NCI-H226 (cell line): ENCODE data around the gene IGF2BP2.
"Not testable (repeated sequence)": the region's sequence is repeated elsewhere in the genome, so short reads cannot be mapped to it uniquely, and the experiment has no call there.

Experiments used
- DNase-seq: peaks from one replicate; pipeline ENCODE4 v3.0.0-alpha.2; 2015

IGF2BP2 gene

DNA sequence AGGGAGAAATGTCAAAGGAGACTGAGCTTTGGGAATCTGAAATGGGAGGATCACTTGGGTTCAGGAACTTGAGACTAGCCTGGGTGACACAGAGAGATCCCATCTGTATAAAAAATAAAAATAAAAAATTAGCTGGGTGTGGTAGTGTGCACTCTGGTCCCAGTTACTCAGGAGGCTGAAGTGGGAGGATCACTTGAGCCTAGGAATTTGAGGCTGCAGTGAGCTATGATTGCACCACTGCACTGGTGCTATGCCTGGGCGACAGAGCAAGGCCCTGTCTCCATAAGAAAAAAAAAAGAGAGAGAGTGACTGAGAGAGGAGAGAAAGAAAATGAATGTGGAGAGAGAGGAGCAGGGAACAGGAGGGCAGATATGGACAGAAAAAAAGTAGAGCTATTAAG lies 165.9 kb downstream of the IGF2BP2 start:
- DNase-seq, result peak; percentile 63

DNA sequence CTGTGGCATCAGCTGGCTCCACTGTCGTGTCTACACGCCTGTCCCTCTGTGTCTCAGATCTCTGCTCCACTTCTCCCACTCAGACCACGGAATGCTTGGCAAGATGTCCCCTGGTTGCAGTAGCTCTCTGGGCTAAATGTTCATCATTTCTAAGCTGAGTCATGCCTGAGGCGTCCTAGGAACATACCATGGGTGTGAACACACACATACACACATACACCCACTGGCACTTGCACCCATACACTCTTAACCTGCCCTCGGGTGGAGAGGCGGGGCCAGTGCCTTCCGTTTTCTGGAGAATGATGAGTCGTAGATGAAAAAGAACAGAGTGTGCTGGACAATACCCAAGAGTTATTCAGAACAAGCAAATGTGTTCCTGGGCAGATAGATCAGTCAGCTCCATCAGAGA lies 166.3 kb downstream of the IGF2BP2 start:
- DNase-seq, result peak; percentile 99

DNA sequence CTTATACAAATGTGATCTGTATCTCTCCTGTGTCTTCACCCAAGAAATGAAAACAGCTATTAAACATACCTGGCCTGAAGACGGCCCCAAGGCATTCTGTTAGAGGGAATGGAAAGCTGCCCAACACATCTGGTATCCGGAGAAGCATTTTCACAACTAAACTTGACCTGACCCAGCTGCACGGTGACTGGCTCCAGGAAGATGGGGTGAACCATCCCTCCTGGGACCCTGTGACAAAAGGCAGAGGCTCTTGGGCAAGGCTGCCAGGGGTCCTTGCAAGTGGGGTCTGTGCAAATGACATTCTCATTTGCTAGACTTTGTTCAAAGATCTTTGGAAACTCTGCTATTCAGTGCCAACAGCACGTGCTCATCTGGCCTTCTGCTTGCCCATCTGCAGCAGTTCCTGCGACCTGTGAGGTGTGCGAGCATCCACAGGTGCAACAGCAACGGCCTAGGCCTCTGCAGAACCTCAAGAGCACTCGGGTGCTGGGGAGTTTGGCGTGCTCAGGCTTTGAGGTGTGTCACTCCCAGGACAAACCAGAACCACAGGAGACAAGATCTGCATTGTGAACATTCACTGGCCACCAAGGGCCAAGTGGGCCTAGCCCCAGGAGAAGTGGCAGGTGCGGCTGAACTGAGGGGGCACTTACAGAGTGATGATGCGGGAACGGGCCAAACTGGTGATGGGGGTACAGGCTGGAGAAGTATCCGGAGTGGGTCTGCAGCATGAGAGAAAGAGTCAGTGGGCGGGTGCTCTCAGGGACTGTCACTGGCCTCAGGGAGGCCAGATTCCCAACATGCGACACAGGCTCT lies 166.9 kb downstream of the IGF2BP2 start:
- DNase-seq, result no peak

DNA sequence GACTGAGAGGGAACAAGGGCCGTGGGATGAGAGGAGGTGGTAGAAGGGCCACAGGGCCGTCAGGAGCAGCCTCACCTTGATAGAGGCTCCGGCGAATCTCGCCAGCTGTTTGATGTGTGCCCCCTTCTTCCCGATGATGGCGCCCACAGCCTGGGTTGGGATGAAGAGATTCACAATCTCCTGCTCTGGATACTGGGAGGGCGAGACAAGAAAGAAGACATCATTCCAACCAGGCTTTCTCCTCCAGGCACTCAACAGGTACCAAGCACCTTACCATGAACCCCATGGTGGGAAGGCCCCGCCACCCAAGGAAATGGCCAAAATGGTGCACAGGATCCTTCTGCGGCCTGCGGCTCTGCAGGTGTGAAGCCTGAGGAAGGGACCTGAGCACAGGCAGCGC lies 167.6 kb downstream of the IGF2BP2 start:
- DNase-seq, result no peak

DNA sequence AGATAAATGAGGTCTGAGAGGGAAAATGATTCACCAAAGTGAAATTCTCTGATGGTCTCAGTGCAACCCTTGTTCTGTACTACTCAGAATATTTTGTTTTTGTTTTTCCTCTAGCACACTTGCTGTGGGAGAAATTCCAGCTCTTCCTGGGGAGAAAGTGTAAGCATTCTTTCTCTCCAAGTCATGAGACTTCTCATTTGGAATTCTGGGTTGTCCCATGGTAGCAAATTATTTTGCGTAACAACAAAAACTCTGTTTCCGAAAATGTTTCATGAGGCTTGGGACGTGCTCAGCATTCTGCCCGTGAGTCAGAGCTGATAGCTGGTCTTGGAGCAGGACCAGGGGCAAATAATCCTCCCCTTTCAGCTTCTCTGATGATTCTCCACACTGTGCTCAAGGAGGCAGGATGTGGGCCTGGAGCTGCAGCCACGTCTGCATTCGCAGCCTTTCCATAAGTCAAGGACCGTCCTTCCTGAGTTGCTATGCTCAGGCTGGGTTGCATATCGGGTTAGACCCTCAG lies 168.5 kb downstream of the IGF2BP2 start:
- peak; percentile 99 for DNase-seq

DNA sequence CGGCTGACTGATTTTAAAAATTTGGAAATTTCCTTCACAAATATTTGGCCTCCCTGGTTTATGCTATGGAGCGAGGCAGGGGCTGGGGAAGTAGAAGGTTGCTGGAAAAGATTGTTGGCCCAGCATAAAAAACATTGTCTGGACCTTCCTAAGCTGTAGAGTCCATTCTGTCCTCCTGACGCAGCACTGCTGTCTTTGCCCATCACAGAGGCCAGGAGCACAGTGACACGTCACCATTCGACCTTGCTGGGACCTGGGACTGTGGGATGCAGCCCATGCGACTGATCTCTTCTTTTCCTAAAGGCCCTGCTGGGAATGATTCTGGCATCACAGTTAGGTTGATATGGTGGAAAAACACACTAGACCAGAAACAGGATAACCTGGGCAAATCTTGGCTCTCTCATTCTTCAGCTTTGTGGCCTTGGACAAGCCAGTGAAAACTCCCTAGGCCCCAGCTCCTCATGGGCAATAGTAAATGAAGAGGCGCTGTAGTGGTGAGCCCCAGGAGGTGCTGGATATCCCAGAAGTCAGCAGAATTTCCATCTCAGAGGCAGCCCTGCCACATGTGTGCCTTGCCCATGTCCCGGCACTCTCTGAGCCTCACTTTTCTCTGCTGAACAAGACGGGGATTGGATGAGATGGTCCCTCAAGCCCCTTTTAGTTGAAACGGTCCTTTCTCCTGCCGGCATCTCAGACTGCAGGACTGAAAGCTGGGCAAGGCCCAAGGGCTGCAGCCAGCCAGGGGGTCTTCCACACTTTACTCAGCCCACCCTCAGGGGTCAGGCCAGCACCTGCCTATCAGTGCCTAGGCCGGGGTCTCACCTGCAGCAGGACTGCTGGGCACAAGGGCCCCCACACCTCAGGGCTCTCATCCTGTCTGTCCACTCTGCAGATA lies 169.2 kb downstream of the IGF2BP2 start:
- no peak for DNase-seq

DNA sequence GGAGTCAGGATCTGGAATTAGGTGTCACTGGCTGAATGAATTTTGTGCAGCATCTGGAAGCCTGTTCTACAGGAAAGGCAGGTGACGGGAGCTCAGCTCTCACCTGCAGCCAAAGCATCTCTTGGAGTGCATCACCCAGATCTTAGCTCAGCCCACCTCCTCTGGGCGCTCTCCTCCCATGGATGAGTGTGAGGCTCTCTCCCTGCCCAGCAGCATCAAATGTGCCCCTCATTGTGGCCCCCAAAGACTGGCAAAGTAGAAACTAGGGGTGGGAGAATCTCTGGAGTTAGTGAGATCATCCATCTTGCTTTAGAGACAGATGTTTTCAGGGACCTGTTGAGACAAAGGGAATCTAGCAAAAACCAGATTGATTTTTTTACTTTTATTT lies 170.1 kb downstream of the IGF2BP2 start:
- no peak for DNase-seq

DNA sequence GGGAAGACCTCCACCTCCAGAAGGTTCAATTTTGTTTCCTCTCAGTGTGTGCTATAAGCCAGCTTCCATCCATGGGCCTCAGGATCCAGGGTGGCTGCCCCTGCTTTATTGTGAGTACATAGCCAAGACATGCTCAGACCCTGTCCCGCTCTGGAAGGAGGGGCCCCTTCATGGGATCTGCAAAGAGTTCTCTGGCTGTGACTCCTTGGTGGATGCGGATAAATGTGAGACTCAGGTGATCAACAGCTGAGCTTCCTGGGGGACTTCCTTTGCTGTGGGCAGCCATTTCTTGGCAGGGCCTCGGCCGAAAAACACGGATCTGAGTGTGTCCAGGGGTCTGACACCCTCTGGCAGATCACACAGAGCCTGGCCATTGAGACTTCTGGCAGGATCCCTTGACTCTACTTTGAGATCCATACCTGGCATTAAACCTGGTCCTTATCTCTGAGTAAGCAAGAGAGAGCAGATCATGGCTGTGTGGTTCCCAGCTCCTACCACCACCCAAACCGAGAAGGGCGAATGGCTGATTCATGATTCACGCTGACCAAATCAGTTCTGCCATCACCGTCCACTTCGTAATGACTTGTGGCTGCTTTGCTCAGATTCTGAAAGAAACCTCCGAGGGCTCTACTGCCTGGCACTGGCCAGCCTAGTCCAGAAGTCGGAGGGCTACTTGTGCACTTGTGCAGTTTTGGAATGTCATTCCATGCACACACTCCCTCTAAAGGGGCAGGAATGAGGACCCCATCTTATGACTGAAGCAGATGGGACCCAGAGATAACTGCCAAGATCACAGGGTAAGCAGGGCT lies 170.7 kb downstream of the IGF2BP2 start:
- peak; percentile 85 for DNase-seq

DNA sequence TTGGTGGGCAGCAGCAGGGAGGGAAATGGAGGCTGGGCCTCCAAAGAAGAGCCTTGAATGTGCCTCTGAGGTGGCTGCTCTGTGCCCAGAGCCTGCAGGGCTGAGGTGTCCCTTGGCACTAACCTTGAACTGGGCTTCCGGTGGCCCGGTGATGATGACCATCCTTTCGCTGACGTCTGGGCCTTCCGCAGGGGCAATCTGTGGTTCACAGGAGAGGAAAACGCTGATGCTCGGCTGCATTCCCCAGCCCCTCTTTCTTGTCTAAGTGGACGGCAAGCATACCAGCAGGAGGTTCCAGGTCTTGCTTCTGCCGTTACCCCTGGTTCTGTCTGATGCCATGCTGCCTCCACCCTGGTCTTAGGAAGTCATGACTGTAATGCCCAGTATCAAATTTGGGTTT lies 172.9 kb downstream of the IGF2BP2 start:
- no peak for DNase-seq

DNA sequence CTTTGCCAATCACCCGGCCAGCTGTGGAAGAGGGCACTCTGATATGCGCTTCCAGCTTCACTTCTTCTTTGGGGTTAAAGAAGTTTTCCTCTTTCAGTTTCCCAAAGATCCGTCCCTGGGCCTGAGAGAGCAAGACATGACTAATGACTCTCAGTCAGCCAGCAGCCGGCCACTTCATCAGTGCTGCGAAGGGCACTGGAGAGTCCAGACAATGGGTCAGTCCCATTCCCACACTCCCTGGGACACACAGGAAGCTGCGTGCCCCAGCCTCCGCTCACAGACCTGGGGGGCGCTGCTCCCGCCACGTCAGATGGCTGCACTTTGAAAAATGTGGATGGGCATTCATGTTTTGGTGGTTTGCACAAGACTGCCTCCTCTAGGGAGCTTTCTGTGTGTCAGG lies 175.4 kb downstream of the IGF2BP2 start:
- no peak for DNase-seq

DNA sequence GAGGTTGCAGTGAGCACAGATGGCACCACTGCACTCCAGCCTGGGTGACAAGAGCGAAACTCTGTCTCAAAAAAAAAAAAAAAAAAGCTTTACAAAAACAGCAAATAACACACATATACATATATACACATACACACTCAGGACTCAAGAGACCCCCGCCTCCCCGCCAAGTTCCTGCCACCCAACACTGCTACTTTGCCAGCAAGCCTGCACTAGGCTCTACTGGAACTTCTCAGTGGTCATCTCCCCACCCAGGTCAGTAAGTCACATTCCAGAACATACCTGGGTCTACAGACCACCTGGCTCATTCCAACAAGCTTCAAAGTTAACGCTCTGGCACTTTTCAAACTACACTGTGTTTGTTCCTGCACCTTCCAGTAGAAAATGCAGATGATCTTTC lies 176.4 kb downstream of the IGF2BP2 start:
- DNase-seq, result no peak

DNA sequence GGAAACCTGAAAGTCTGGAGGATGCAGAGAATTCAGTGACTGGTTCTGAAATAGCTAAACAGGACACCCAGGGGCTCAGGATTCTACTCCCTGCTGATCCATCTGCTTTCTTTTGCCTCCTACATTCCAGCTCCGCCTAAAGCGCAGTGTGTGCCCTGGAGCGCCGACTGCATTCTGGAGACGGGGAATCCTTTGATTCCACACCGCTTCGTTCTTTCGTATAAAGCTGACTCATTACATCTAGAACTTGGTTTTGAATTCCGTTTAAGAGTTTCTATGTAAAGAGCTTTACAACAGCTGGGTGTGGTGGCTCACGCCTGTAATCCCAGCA lies 177.0 kb downstream of the IGF2BP2 start:
- DNase-seq, result no peak

DNA sequence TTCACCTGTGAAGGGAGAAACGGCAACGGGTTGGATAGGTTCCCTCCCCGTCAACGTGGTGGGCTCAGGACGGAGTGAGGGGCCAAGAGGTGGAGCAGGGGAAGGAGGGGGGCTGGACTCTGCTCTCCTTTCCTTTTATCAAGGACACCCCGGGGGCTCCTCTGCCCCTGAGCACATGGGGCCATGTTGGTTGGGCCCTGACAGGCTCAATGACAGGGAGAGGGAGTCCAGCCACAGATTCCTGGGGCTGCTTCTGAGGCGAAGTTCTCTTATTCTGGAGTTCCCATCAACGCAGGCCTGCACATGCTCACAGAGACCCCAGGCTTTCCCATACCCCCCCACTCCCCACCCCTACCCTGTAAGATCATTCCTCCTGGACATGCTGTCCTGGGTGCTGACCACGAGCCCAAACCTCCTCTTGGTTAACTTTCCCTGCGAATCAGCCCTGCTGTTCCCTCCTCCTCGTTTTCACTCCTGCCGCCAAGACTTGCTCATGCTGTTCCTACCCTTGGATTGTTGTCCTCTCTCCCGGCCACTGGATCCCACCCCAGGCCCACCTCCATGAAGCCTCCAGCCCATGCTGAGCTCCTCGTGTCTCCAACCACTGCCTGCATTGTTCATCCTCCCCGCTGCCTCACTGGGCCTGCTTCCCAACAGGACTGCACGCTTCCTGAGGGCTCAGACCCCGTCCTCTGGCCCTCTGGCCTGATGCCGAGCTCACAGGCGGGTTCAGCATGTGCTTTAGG lies 177.5 kb downstream of the IGF2BP2 start:
- DNase-seq, result no peak

DNA sequence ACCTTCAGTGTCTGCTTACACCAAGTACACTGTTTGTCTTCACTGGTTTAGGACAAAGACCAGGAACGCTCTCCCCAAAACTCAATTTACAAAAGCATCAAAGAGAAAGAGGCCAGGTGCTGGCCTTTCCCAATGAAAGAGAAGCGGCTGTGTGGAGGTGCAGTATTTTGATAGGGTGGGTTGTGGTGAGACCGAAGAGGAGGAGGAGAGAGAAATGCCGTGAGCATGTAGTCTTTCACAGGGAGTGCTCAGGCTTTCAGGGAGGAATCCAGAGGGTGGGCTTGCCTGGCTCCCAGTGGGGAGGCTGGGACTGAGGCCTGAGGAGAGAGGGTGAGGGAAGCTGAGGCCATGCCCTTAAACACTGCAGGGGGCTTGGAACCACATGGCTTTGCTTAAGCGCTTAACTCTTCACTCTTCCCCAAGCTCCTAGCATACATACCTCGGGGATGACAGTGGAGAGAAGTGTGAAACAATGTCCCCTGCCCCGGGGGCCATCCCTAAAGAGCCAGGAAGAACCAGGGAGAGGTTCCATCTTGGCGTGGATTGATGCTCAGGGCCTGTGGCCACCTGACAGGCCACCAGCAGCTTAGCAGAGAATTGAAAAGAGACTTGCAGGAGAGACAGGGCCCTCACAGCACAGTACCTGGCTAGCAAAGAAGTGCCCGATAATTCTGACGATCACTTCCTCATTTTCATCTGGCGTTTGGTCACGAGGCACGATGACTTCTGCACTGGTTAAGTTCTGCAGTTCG lies 178.3 kb downstream of the IGF2BP2 start:
- no peak for DNase-seq

DNA sequence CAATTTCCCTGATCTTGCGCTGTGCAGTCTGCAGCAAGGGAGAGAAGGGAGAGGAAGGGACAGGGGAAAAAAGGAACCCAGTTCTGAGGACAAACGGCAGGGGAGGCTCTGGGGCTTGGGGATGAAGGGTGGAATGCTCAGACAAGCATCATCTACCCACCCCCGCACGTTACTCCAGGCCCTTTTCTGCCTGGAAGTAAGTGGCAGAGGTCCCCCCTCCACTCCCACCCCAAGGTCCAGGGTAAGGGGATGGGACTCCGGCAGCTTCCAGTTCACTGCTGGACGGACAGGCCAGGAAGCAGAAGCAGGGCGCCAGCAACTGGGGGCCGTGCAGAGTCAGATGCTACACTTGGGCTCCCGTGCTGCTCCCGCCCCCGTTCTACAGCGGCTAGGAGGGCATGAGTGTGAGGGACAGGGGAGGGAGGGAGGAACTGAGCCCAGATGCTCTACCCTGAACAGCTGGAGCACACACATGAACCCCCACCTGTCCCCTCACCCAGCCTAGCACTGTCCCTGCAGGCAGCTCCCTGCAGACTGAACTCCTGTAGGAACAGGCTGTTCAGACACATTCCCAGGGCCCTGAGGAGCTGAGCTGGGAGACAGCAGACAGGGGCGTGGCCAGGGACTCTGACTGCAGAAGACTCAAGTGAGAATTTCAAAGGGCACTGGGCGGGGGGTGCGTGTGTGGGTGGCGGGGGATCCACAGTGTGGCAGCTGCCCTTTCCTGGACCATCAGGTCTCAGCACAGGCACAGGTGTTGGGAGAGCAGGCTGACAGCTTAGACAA lies 179.1 kb downstream of the IGF2BP2 start:
- no peak for DNase-seq

DNA sequence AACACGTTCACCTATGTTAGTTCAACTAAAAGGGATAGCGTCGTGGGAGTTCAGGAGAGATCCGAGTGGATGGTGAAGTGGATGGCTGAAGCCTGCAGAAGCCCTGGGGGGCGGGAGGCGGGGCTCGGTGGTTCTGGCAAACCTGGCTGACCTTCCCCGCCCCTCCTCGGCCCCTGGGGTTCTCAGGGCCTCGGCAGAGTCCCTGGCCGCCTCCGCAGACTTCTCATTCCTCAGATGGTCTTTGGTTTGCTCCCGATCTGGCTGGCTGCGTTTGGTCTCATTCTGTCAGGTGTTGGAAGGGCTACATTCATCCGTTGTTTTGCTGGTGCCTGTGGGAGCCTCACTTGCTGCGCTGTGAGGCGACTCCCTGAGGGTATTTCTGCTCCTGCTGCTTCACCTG lies 179.7 kb downstream of the IGF2BP2 start:
- not testable (repeated sequence) for DNase-seq

DNA sequence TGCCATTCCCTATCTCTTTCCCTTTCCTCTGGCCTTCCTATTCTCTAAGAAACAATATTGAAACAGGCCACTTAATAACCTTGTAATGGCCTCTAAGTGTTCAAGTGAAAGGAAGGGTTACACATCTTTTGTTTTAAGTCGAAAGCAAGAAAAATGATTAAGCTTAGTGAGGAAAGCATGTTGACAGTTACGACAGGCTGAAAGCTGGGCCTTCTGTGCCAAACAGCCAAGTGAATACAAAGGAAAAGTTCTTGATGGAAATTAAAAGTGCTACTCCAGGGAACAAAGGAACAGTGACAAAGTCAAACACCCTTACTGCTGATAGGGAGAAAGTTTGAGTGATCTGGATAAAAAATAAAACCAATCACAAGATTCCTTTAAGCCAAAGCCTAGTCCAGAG lies 184.5 kb downstream of the IGF2BP2 start:
- no peak for DNase-seq

DNA sequence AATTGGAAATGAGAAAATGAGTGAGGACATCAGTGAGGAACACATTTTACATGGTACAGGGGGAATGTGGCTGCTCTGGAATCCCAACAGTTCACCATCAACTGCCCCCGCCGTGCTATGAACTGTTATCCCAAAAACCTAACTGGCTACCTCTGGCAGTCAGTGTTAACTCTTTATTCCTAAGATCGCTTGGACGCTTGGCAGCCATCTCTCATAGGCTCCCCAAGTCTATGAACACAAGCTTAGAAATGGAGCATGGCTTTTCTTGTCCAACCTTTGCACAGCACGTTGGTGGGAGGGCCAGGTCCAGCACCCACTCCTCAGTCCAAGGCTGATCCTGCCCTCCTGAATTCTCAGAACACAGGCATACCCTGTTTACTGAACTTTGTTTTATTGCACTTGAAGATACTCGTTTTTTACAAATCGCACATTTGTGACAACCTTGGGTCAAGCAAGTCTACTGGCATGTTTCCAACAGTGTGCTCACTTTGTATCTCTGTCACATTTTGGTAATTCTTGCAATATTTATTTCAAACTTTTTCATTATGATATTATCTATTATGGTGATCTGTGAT lies 185.1 kb downstream of the IGF2BP2 start:
- DNase-seq, result no peak

DNA sequence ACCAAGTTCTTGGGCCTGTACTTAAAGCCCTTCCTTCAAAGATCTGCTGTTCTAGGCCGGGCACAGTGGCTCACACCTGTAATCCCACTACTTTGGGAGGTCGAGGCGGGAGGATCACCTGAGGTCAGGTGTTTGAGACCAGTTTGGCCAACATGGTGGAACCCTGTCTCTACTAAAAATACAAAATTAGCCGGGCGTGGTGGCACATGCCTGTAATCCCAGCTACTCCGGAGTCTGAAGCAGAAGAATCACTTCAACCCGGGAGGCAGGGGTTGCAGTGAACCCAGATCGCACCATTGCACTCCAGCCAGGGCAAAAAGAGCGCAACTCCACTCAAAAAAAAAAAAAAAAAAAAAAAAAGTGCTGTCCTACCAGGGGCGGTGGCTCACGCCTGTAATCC lies 186.2 kb downstream of the IGF2BP2 start:
- DNase-seq, result not testable (repeated sequence)

DNA sequence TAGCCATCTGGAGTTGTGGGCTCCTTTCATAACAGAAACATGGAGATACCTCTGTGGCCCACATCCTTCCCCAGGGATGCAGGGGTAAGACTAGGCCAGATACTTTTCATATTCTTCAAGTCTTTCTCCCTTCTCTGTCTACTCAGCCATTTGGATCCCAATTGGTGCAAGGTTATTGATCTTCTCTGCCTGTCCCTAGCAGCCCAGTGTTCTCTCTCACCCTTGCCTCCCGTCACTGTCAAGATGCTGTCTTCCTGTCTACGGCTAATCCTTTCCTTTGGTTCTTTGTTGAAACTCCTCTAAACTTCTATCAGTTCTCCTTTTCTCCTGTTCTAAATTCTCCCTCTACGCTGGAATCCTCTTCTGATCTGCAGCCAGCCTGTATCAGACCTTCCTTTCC lies 187.5 kb downstream of the IGF2BP2 start:
- no peak for DNase-seq
